ENCODE data around the gene ISG20.

ISG20 gene

GRCh38 chr15:88619796-88620195, 19.0 kb upstream of the ISG20 start:
- Histone ChIP-seq H3K9ac (ENCODE audit: low read depth, low read length, poor library complexity, severe bottlenecking) (no peak overlapping the region), H3K9me2 (replicated peaks; ENCODE audit: low read depth, low read length) (no peaks in the 10 kb centered on the region), H3K4me2 (ENCODE audit: low read depth, low read length, poor library complexity, severe bottlenecking) (no peak overlapping the region), H3K27me3 (ENCODE audit: insufficient read depth, low read length, poor library complexity, severe bottlenecking) (peaks cover 7% of the 10 kb centered on the region), H3K4me3 (ENCODE audit: low read length, poor library complexity, severe bottlenecking) (no peak overlapping the region), H3K9me3 (ENCODE audit: insufficient read depth, low read depth, low read length) (no peaks in the 10 kb centered on the region), H4K20me1 (ENCODE audit: insufficient read depth, low read length, poor library complexity, severe bottlenecking) (peaks cover 20% of the 10 kb centered on the region), H3F3A (ENCODE audit: low read depth) (no peaks in the 10 kb centered on the region), H3K4me1 (ENCODE audit: insufficient read depth, low read length, poor library complexity, severe bottlenecking) (peaks cover 22% of the 10 kb centered on the region), H3K36me3 (ENCODE audit: insufficient read depth, low read length) (no peaks in the 10 kb centered on the region), H2AFZ (ENCODE audit: low read length) (no peak overlapping the region), H3K79me2 (ENCODE audit: insufficient read depth, low read length) (peaks cover 36% of the 10 kb centered on the region)
- TF ChIP-seq EZH2phosphoT487 (IDR thresholded peaks at IDR 0.05; ENCODE audit: borderline replicate concordance), result no peak
- no peak for TF ChIP-seq CTCF (conservative IDR thresholded peaks at IDR 0.05; ENCODE audit: low read length)

- H3K4me3 ChIP-seq (ENCODE audit: low read length, poor library complexity, severe bottlenecking), result peak within 1 kb of the TSS; percentile 84
- TF ChIP-seq CTCF (conservative IDR thresholded peaks at IDR 0.05; ENCODE audit: low read length), result no peak
- H3K9me2 ChIP-seq (replicated peaks; ENCODE audit: low read depth, low read length), result no peaks in the 10 kb centered on the region
- peaks cover 7% of the 10 kb centered on the region for H3K27me3 ChIP-seq (ENCODE audit: insufficient read depth, low read length, poor library complexity, severe bottlenecking)
- no peaks in the 10 kb centered on the region; the same call in 1 of the 2 replicates for H3K36me3 ChIP-seq (ENCODE audit: insufficient read depth, low read length)
- peak within 1 kb of the TSS; percentile 47 for H2AFZ ChIP-seq (ENCODE audit: low read length)
- H3K79me2 ChIP-seq (ENCODE audit: insufficient read depth, low read length), result peaks cover 49% of the 10 kb centered on the region
- H3K4me1 ChIP-seq (ENCODE audit: insufficient read depth, low read length, poor library complexity, severe bottlenecking), result peaks cover 29% of the 10 kb centered on the region
- peak within 1 kb of the TSS; percentile 93 for H3K4me2 ChIP-seq (ENCODE audit: low read depth, low read length, poor library complexity, severe bottlenecking)
- H4K20me1 ChIP-seq (ENCODE audit: insufficient read depth, low read length, poor library complexity, severe bottlenecking), result peaks cover 30% of the 10 kb centered on the region
- peak within 1 kb of the TSS; percentile 100 for H3K9ac ChIP-seq (ENCODE audit: low read depth, low read length, poor library complexity, severe bottlenecking)
- H3F3A ChIP-seq (ENCODE audit: low read depth), result no peaks in the 10 kb centered on the region
- H3K9me3 ChIP-seq (ENCODE audit: insufficient read depth, low read depth, low read length), result no peaks in the 10 kb centered on the region
Observed at GRCh38 chr15:88620995-88621772, 17.6 kb upstream of the ISG20 start, which contains the start of gene AEN. TSS of gene AEN (plus strand) at chr15:88621340. CDS start at chr15:88626210, 4,870 bp downstream.

GRCh38 chr15:88621789-88622604, 16.8 kb upstream of the ISG20 start:
- Histone ChIP-seq H3K79me2 (ENCODE audit: insufficient read depth, low read length) (peaks cover 57% of the 10 kb centered on the region), H4K20me1 (ENCODE audit: insufficient read depth, low read length, poor library complexity, severe bottlenecking) (peaks cover 38% of the 10 kb centered on the region), H3K4me3 (ENCODE audit: low read length, poor library complexity, severe bottlenecking) (peak overlapping the region; percentile 84), H3F3A (ENCODE audit: low read depth) (no peaks in the 10 kb centered on the region), H3K9me3 (ENCODE audit: insufficient read depth, low read depth, low read length) (no peaks in the 10 kb centered on the region), H2AFZ (ENCODE audit: low read length) (peak overlapping the region; percentile 42; the same call in 1 of the 2 replicates), H3K9me2 (replicated peaks; ENCODE audit: low read depth, low read length) (no peaks in the 10 kb centered on the region), H3K9ac (ENCODE audit: low read depth, low read length, poor library complexity, severe bottlenecking) (peak overlapping the region; percentile 100), H3K36me3 (ENCODE audit: insufficient read depth, low read length) (peaks cover 7% of the 10 kb centered on the region; the same call in 1 of the 2 replicates), H3K4me1 (ENCODE audit: insufficient read depth, low read length, poor library complexity, severe bottlenecking) (peaks cover 34% of the 10 kb centered on the region), H3K27me3 (ENCODE audit: insufficient read depth, low read length, poor library complexity, severe bottlenecking) (peaks cover 7% of the 10 kb centered on the region), H3K4me2 (ENCODE audit: low read depth, low read length, poor library complexity, severe bottlenecking) (peak overlapping the region; percentile 93)
- no peak for TF ChIP-seq EZH2phosphoT487 (IDR thresholded peaks at IDR 0.05; ENCODE audit: borderline replicate concordance)
- TF ChIP-seq CTCF (conservative IDR thresholded peaks at IDR 0.05; ENCODE audit: low read length), result no peak

All from Loucy (cell line).